SW480 (cell line): Measurements from ENCODE around the gene PHRF1.

Source experiments
- DNase-seq: peaks from one replicate; pipeline ENCODE4 v3.0.0-alpha.2; 2016; ENCODE audit warnings: low spot score

PHRF1 gene

GRCh38 chr11:539971-540481 is 36.2 kb upstream of the PHRF1 start:
- DNase-seq: no peak

GRCh38 chr11:540583-541432 is 35.5 kb upstream of the PHRF1 start:
- DNase-seq: no peak

- DNase-seq: no peak
These were observed 34.8 kb upstream of the PHRF1 start for GRCh38 chr11:541433-541885.

- DNase-seq: no peak
These were observed 31.5 kb upstream of the PHRF1 start for GRCh38 chr11:544817-545166.

- no peak for DNase-seq
These were observed 31.1 kb upstream of the PHRF1 start for GRCh38 chr11:545171-545570.

- DNase-seq: no peak
These were observed 27.3 kb upstream of the PHRF1 start for GRCh38 chr11:548700-549603.

GRCh38 chr11:550021-550745 is 26.1 kb upstream of the PHRF1 start:
- DNase-seq: no peak

GRCh38 chr11:550746-551085 is 25.6 kb upstream of the PHRF1 start:
- no peak for DNase-seq

GRCh38 chr11:551131-551530 is 25.1 kb upstream of the PHRF1 start:
- DNase-seq: no peak

- no peak for DNase-seq
These were observed 24.7 kb upstream of the PHRF1 start for GRCh38 chr11:551596-551995.

- no peak for DNase-seq
These were observed 22.9 kb upstream of the PHRF1 start for GRCh38 chr11:553083-553987.

GRCh38 chr11:553988-554340 is 22.3 kb upstream of the PHRF1 start:
- no peak for DNase-seq

- DNase-seq: peak; percentile 69
These were observed 21.6 kb upstream of the PHRF1 start for GRCh38 chr11:554428-555226.

- DNase-seq: no peak
These were observed 21.0 kb upstream of the PHRF1 start for GRCh38 chr11:555227-555779.

GRCh38 chr11:555780-556661 is 20.2 kb upstream of the PHRF1 start:
- DNase-seq: no peak

GRCh38 chr11:556662-557256 is 19.5 kb upstream of the PHRF1 start:
- no peak for DNase-seq

- no peak for DNase-seq
These were observed 18.7 kb upstream of the PHRF1 start for GRCh38 chr11:557328-558132.

GRCh38 chr11:558503-558902 is 17.8 kb upstream of the PHRF1 start:
- no peak for DNase-seq
